IPS-18a (cell line): ENCODE results near the gene SPOCD1.

Source experiments
- H3K27ac ChIP-seq: one replicate; pipeline ENCODE4 v1.5.1; 2013; ENCODE audit warnings: low read length
- H3K27me3 ChIP-seq: one replicate; pipeline ENCODE4 v1.6.1; 2013; ENCODE audit warnings: mild to moderate bottlenecking, low read length; ENCODE audit not compliant: control insufficient read depth, insufficient read depth
- H3K36me3 ChIP-seq: one replicate; pipeline ENCODE4 v1.6.1; 2013; ENCODE audit warnings: low read depth, low read length; ENCODE audit not compliant: control insufficient read depth
- H3K4me1 ChIP-seq: one replicate; pipeline ENCODE4 v1.6.1; 2013; ENCODE audit warnings: low read depth, low read length; ENCODE audit not compliant: control insufficient read depth
- H3K4me3 ChIP-seq: one replicate; pipeline ENCODE4 v1.5.1; 2013; ENCODE audit warnings: low read length
- H3K9ac ChIP-seq: one replicate; pipeline ENCODE4 v1.6.1; 2013; ENCODE audit warnings: mild to moderate bottlenecking, low read length, moderate library complexity
- H3K9me3 ChIP-seq: one replicate; pipeline ENCODE4 v1.6.1; 2013; ENCODE audit warnings: low read depth, low read length; ENCODE audit not compliant: control insufficient read depth

The SPOCD1 gene

GRCh38 chr1:31775210-31775999 is 40.4 kb downstream of the SPOCD1 start:
- no peaks in the 10 kb centered on the region for H3K4me1 ChIP-seq
- H3K36me3 ChIP-seq = no peaks in the 10 kb centered on the region
- no peak overlapping the region for H3K9ac ChIP-seq
- no peak overlapping the region for H3K27ac ChIP-seq
- peaks cover 48% of the 10 kb centered on the region for H3K27me3 ChIP-seq
- no peak overlapping the region for H3K4me3 ChIP-seq
- H3K9me3 ChIP-seq = no peaks in the 10 kb centered on the region

- H3K27ac ChIP-seq = no peak overlapping the region
- no peak overlapping the region for H3K4me3 ChIP-seq
- H3K27me3 ChIP-seq = peaks cover 50% of the 10 kb centered on the region
These were observed 41.3 kb downstream of the SPOCD1 start for GRCh38 chr1:31774495-31774894.

GRCh38 chr1:31773861-31774260 is 42.0 kb downstream of the SPOCD1 start:
- Histone ChIP-seq H3K27me3 (peaks cover 50% of the 10 kb centered on the region), H3K4me3 (no peak overlapping the region), H3K36me3 (no peaks in the 10 kb centered on the region), H3K9me3 (no peaks in the 10 kb centered on the region), H3K4me1 (no peaks in the 10 kb centered on the region), H3K9ac (no peak overlapping the region), H3K27ac (no peak overlapping the region)

More at GRCh38 chr1:31774495-31774894, 41.3 kb downstream of the SPOCD1 start:
- no peak overlapping the region for H3K9ac ChIP-seq
- H3K36me3 ChIP-seq = no peaks in the 10 kb centered on the region
- H3K9me3 ChIP-seq = no peaks in the 10 kb centered on the region
- no peaks in the 10 kb centered on the region for H3K4me1 ChIP-seq

- Histone ChIP-seq H3K27ac (no peak overlapping the region), H3K4me1 (peaks cover 3% of the 10 kb centered on the region), H3K4me3 (peak overlapping the region; percentile 41), H3K27me3 (peaks cover 50% of the 10 kb centered on the region), H3K9me3 (no peaks in the 10 kb centered on the region), H3K36me3 (no peaks in the 10 kb centered on the region), H3K9ac (no peak overlapping the region)
These were observed 43.1 kb downstream of the SPOCD1 start for GRCh38 chr1:31772669-31773248.

GRCh38 chr1:31771891-31772668 is 43.7 kb downstream of the SPOCD1 start:
- peak overlapping the region; percentile 41 for H3K4me3 ChIP-seq

GRCh38 chr1:31769720-31770390 is 46.0 kb downstream of the SPOCD1 start:
- Histone ChIP-seq H3K4me3 (no peak overlapping the region), H3K4me1 (peaks cover 8% of the 10 kb centered on the region), H3K27me3 (peaks cover 50% of the 10 kb centered on the region), H3K9me3 (no peaks in the 10 kb centered on the region), H3K27ac (no peak overlapping the region), H3K9ac (no peak overlapping the region), H3K36me3 (no peaks in the 10 kb centered on the region)

More at GRCh38 chr1:31771891-31772668, 43.7 kb downstream of the SPOCD1 start:
- Histone ChIP-seq H3K27me3 (peaks cover 50% of the 10 kb centered on the region), H3K27ac (no peak overlapping the region), H3K9me3 (no peaks in the 10 kb centered on the region), H3K36me3 (no peaks in the 10 kb centered on the region), H3K9ac (no peak overlapping the region), H3K4me1 (peaks cover 3% of the 10 kb centered on the region)

- Histone ChIP-seq H3K9me3 (no peaks in the 10 kb centered on the region), H3K9ac (no peak overlapping the region), H3K27me3 (peaks cover 48% of the 10 kb centered on the region), H3K27ac (no peak overlapping the region), H3K36me3 (no peaks in the 10 kb centered on the region), H3K4me3 (no peak overlapping the region), H3K4me1 (peaks cover 12% of the 10 kb centered on the region)
These were observed 46.7 kb downstream of the SPOCD1 start for GRCh38 chr1:31768939-31769704.

- peaks cover 44% of the 10 kb centered on the region for H3K27me3 ChIP-seq
- peaks cover 12% of the 10 kb centered on the region for H3K4me1 ChIP-seq
- H3K27ac ChIP-seq = no peak overlapping the region
- H3K9ac ChIP-seq = no peak overlapping the region
- no peaks in the 10 kb centered on the region for H3K9me3 ChIP-seq
- no peak overlapping the region for H3K4me3 ChIP-seq
- H3K36me3 ChIP-seq = no peaks in the 10 kb centered on the region
These were observed 47.4 kb downstream of the SPOCD1 start for GRCh38 chr1:31768407-31768907.

GRCh38 chr1:31767225-31767624 is 48.6 kb downstream of the SPOCD1 start:
- Histone ChIP-seq H3K9ac (no peak overlapping the region), H3K27ac (no peak overlapping the region), H3K9me3 (no peaks in the 10 kb centered on the region), H3K36me3 (no peaks in the 10 kb centered on the region), H3K4me3 (no peak overlapping the region), H3K27me3 (peaks cover 41% of the 10 kb centered on the region), H3K4me1 (peaks cover 14% of the 10 kb centered on the region)

- Histone ChIP-seq H3K4me1 (peaks cover 25% of the 10 kb centered on the region), H3K27ac (no peak overlapping the region), H3K4me3 (no peak overlapping the region), H3K9me3 (no peaks in the 10 kb centered on the region), H3K27me3 (peaks cover 33% of the 10 kb centered on the region), H3K36me3 (no peaks in the 10 kb centered on the region), H3K9ac (no peak overlapping the region)
These were observed 50.3 kb downstream of the SPOCD1 start for GRCh38 chr1:31765516-31765915.
